GM19035 (cell line): ENCODE results near the gene CNFN.
A peak's percentile ranks its signal among the peaks of the same experiment; 100 is the strongest.

ENCODE experiments used
- ATAC-seq: cut with Tn5 transposase; IDR thresholded peaks from one replicate; pipeline ENCODE4 v1.9.1; 2021; ENCODE audit not compliant: unreplicated experiment

CNFN gene

GRCh38 chr19:42410371-42410770 is 20.3 kb upstream of the CNFN start:
- no peak for ATAC-seq

GRCh38 chr19:42409477-42409876 is 19.4 kb upstream of the CNFN start:
- ATAC-seq = no peak

- ATAC-seq = no peak
These were observed 17.7 kb upstream of the CNFN start for GRCh38 chr19:42407816-42408175.

GRCh38 chr19:42407085-42407815 is 17.2 kb upstream of the CNFN start:
- ATAC-seq = no peak

GRCh38 chr19:42406111-42406510 is 16.0 kb upstream of the CNFN start:
- ATAC-seq = no peak

GRCh38 chr19:42403586-42403985 is 13.5 kb upstream of the CNFN start:
- ATAC-seq = no peak

GRCh38 chr19:42402376-42403116 is 12.4 kb upstream of the CNFN start:
- no peak for ATAC-seq

GRCh38 chr19:42401365-42402303 is 11.5 kb upstream of the CNFN start:
- no peak for ATAC-seq

GRCh38 chr19:42400404-42400803 is 10.3 kb upstream of the CNFN start:
- no peak for ATAC-seq

- ATAC-seq = no peak
These were observed 7.4 kb upstream of the CNFN start for GRCh38 chr19:42397263-42398166.

- ATAC-seq = peak; percentile 97
These were observed 6.5 kb upstream of the CNFN start for GRCh38 chr19:42396381-42397262.

GRCh38 chr19:42394751-42395150 is 4.7 kb upstream of the CNFN start:
- ATAC-seq = no peak

- ATAC-seq = no peak
These were observed 2.1 kb upstream of the CNFN start for GRCh38 chr19:42392165-42392564.

- ATAC-seq = no peak
These were observed 1.1 kb downstream of the CNFN start for GRCh38 chr19:42388851-42389489.

- no peak for ATAC-seq
These were observed 3.0 kb downstream of the CNFN start for GRCh38 chr19:42386974-42387707.

GRCh38 chr19:42380155-42380554 is 9.9 kb downstream of the CNFN start:
- ATAC-seq = no peak

GRCh38 chr19:42378225-42379215 is 11.6 kb downstream of the CNFN start:
- ATAC-seq = no peak
